ENCODE data around the gene STIM2.

GRCh38 chr4:26992657-26993361 lies 132.2 kb downstream of the STIM2 start:
- no peak for TF ChIP-seq CTCF (IDR thresholded peaks at IDR 0.05)
- TF ChIP-seq POLR2AphosphoS5 (IDR thresholded peaks at IDR 0.05): no peak
- no peak for TF ChIP-seq EP300 (IDR thresholded peaks at IDR 0.05; ENCODE audit: low read depth)
- TF ChIP-seq POLR2A (IDR thresholded peaks at IDR 0.05): no peak

All from transverse colon (tissue), 4 donors.